Measurements from ENCODE around the gene THSD4. TPM values are rescaled to one million over a fixed set of nuclear protein-coding genes. Genes with fewer than 3 reads are reported as not detected.
"Not testable (repeated sequence)": the region's sequence is repeated elsewhere in the genome, so short reads cannot be mapped to it uniquely, and the experiment has no call there.

The THSD4 gene
- total RNA-seq, 1 donor from 2014 or later, result 2.7 TPM

- DNase-seq (ENCODE audit: low read depth), result no peak
Measured at GRCh38 chr15:71646767-71647486, 531.7 kb downstream of the THSD4 start.

- no peak for DNase-seq (ENCODE audit: low read depth)
Measured at GRCh38 chr15:71647487-71647808, 532.2 kb downstream of the THSD4 start.

- DNase-seq (ENCODE audit: low read depth), result no peak
Measured at GRCh38 chr15:71648095-71648494, 532.8 kb downstream of the THSD4 start.

GRCh38 chr15:71649894-71650293 lies 534.6 kb downstream of the THSD4 start:
- peak; percentile 53 for DNase-seq (ENCODE audit: low read depth)

- DNase-seq (ENCODE audit: low read depth), result no peak
Measured at GRCh38 chr15:71650603-71651002, 535.3 kb downstream of the THSD4 start.

- DNase-seq (ENCODE audit: low read depth), result peak; percentile 60
Measured at GRCh38 chr15:71651750-71652186, 536.5 kb downstream of the THSD4 start.

GRCh38 chr15:71654042-71654719 lies 538.9 kb downstream of the THSD4 start:
- no peak for DNase-seq (ENCODE audit: low read depth)

- no peak for DNase-seq (ENCODE audit: low read depth)
Measured at GRCh38 chr15:71654720-71655174, 539.5 kb downstream of the THSD4 start.

GRCh38 chr15:71656425-71656824 lies 541.2 kb downstream of the THSD4 start:
- DNase-seq (ENCODE audit: low read depth), result no peak

- DNase-seq (ENCODE audit: low read depth), result no peak
Measured at GRCh38 chr15:71657141-71657540, 541.9 kb downstream of the THSD4 start.

GRCh38 chr15:71658036-71658435 lies 542.8 kb downstream of the THSD4 start:
- no peak for DNase-seq (ENCODE audit: low read depth)

- peak; percentile 40 for DNase-seq (ENCODE audit: low read depth)
Measured at GRCh38 chr15:71658827-71659729, 543.8 kb downstream of the THSD4 start.

GRCh38 chr15:71659730-71660067 lies 544.4 kb downstream of the THSD4 start:
- DNase-seq (ENCODE audit: low read depth), result no peak

GRCh38 chr15:71660501-71660900 lies 545.2 kb downstream of the THSD4 start:
- no peak for DNase-seq (ENCODE audit: low read depth)

- DNase-seq (ENCODE audit: low read depth), result no peak
Measured at GRCh38 chr15:71662306-71662705, 547.0 kb downstream of the THSD4 start.

- DNase-seq (ENCODE audit: low read depth), result no peak
Measured at GRCh38 chr15:71664622-71665021, 549.4 kb downstream of the THSD4 start.

GRCh38 chr15:71666763-71667620 lies 551.7 kb downstream of the THSD4 start:
- no peak for DNase-seq (ENCODE audit: low read depth)

- DNase-seq (ENCODE audit: low read depth), result no peak
Measured at GRCh38 chr15:71669688-71670087, 554.4 kb downstream of the THSD4 start.

GRCh38 chr15:71670222-71670621 lies 555.0 kb downstream of the THSD4 start:
- DNase-seq (ENCODE audit: low read depth), result not testable (repeated sequence)

GRCh38 chr15:71674354-71674753 lies 559.1 kb downstream of the THSD4 start:
- no peak for DNase-seq (ENCODE audit: low read depth)

GRCh38 chr15:71677352-71677751 lies 562.1 kb downstream of the THSD4 start:
- no peak for DNase-seq (ENCODE audit: low read depth)
